Measurements from ENCODE around the gene GALNT6. TPM values are rescaled to one million over a fixed set of nuclear protein-coding genes. Genes with fewer than 3 reads are reported as not detected.

Gene GALNT6
- total RNA-seq, 4 donors from 2014 or later: 1.3 to 16.4 (median 4.7) TPM

GRCh38 chr12:51306507-51306906, 84.7 kb downstream of the GALNT6 start:
- no peak for TF ChIP-seq CTCF (IDR thresholded peaks at IDR 0.05)
- no peak for TF ChIP-seq POLR2A (IDR thresholded peaks at IDR 0.05)
- no peak for DNase-seq (ENCODE audit: low spot score in 2 of 2)
- 87 to 88% methylated on average over 5 of the region's 5 CpGs for WGBS, 2 donors
- H3K4me3 ChIP-seq (ENCODE audit: low read depth, poor library complexity, severe bottlenecking): no peak overlapping the region
- intact Hi-C loops (cut with DNase I; ENCODE audit: low total_unique reads): no loop called here

Other genes with a start within 250 kb of the GALNT6 start
- gene TFCP2, start 218.3 kb downstream of the GALNT6 start, total RNA-seq: 10 to 100 TPM; 14.9 to 17.7 (median 17.1) TPM
- 10 to 100 TPM in 2 of 4 donors, 1 to 10 TPM in 2; 5.5 to 20.2 (median 10.6) TPM for gene POU6F1, start 173.3 kb downstream of the GALNT6 start, total RNA-seq
- gene DAZAP2, start 152.6 kb downstream of the GALNT6 start, total RNA-seq: 100 to 1,000 TPM; 172 to 424 (median 256) TPM
- 10 to 100 TPM; 30.0 to 57.2 (median 44.9) TPM for gene SMAGP, start 121.0 kb downstream of the GALNT6 start, total RNA-seq
- 1 to 10 TPM in 1 of 4 donors, under 1 TPM in 3; 0.38 to 2.4 (median 0.94) TPM for gene BIN2, start 67.2 kb downstream of the GALNT6 start, total RNA-seq
- gene CELA1, start 44.7 kb downstream of the GALNT6 start, total RNA-seq: not detected
- under 1 TPM; 0.04 to 0.13 (median 0.06) TPM for gene SLC4A8, start 33.4 kb upstream of the GALNT6 start, total RNA-seq
- under 1 TPM; 0.42 to 0.80 (median 0.65) TPM for gene SCN8A, start 199.8 kb upstream of the GALNT6 start, total RNA-seq

All from lower leg skin (tissue), 4 donors.